ENCODE measurements around the gene ADCY6. TPM values are rescaled to one million over a fixed set of nuclear protein-coding genes. Genes with fewer than 3 reads are reported as not detected.

The ADCY6 gene
- 27.8 and 33.5 TPM in 2 replicates for total RNA-seq

GRCh38 chr12:48788854-48789775, at the start of gene ADCY6:
TSS of gene ADCY6 (minus strand) at chr12:48789089. CDS start at chr12:48783434, 5,655 bp downstream.

GRCh38 chr12:48817873-48818830, 29.3 kb upstream of the ADCY6 start, which contains the start of gene CACNB3:
TSS of gene CACNB3 (plus strand) at chr12:48818496. CDS start at chr12:48818930, 434 bp downstream.

DNA sequence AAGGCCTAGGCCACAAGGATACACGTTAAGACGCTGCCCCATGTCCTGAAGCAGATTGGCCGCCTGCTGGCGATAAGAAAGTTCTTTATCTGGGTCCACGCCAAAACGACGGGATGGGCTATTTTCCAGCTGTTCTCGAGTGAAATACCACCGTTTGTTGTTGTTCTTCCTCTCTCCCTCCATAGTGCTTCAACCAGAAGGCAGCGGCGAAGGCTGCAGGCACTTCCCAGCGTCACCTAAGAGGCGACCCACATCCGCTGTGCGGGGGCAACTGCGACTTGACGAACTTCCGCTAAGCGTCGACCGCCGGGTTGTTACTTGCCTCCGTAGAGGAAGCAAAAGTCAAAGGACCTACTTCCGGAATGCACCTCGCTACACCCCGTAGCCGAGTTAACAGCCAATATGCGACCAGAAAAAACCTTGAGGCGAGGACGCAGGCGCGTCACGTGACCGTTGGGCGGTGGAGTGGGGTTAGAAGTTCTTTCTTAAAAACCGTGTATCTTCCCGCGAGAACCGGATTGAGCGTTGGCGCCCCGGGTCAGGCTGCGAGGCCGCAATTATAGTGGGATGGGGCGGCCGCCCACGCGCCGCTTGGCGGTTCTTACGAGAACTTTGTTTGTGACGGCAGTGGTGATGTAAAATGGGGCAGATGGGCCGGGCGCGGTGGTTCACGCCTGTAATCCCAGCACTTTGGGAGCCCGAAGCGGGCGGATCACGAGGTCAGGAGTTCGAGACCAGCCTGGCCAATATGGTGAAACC, 72.2 kb downstream of the ADCY6 start, which contains the start of gene CCNT1:
Gene CCNT1, minus strand, starts transcription at position 215 of the 759 bp plus-strand sequence. Its CDS starts 32 bp downstream, at position 183.

Other genes starting within 250 kb of the ADCY6 start
- not detected in 2 replicates for gene LALBA, start 219.0 kb downstream of the ADCY6 start, total RNA-seq
- gene KANSL2, start 106.9 kb downstream of the ADCY6 start, total RNA-seq = 54.0 and 54.6 TPM in 2 replicates
- gene CCNT1, start 72.4 kb downstream of the ADCY6 start, total RNA-seq = 19.8 and 28.3 TPM in 2 replicates
- 14.1 and 15.3 TPM in 2 replicates for gene CACNB3, start 29.4 kb upstream of the ADCY6 start, total RNA-seq
- gene DDX23, start 63.1 kb upstream of the ADCY6 start, total RNA-seq = 78.0 and 112 TPM in 2 replicates
- gene RND1, start 76.8 kb upstream of the ADCY6 start, total RNA-seq = 1.6 and 2.1 TPM in 2 replicates
- gene FKBP11, start 136.4 kb upstream of the ADCY6 start, total RNA-seq = 18.4 and 21.4 TPM in 2 replicates
- 37.4 and 42.2 TPM in 2 replicates for gene ARF3, start 168.4 kb upstream of the ADCY6 start, total RNA-seq
- 0.32 TPM in 1 of 2 replicates, not detected in the other for gene WNT10B, start 182.6 kb upstream of the ADCY6 start, total RNA-seq
- gene WNT1, start 189.2 kb upstream of the ADCY6 start, total RNA-seq = not detected in 2 replicates
- 0.15 and 0.32 TPM in 2 replicates for gene DDN, start 210.3 kb upstream of the ADCY6 start, total RNA-seq
- gene PRKAG1, start 229.7 kb upstream of the ADCY6 start, total RNA-seq = 50.5 and 62.7 TPM in 2 replicates

All from epithelial cell of umbilical artery (primary cell).